22Rv1 (cell line): ENCODE measurements around the gene SIL1.

Experiments used
- CTCF ChIP-seq: fragments of 450-650 bp; IDR thresholded peaks from 2 replicates; pipeline ENCODE4 v1.5.1; 2017; ENCODE audit warnings: mild to moderate bottlenecking
- ZFX ChIP-seq: fragments of 450-650 bp; IDR thresholded peaks from 2 replicates; pipeline ENCODE4 v1.6.1; 2017; ENCODE audit warnings: antibody characterized with exemption, borderline replicate concordance

- TF ChIP-seq CTCF = no peak
- TF ChIP-seq ZFX = no peak
Observed at GRCh38 chr5:139108063-139108824, 89.9 kb downstream of the SIL1 start.
